PC-9 (cell line): Measurements from ENCODE around the gene OXGR1.

Experiments
- EZH2 ChIP-seq: fragments of 200-600 bp; sonication (generic); IDR thresholded peaks from 2 replicates; pipeline ENCODE4 v1.8.0; 2017; ENCODE audit warnings: antibody characterized with exemption, low read depth
- TF ChIP-seq, protein P1 (sequence below): fragments of 200-600 bp; sonication (generic); conservative IDR thresholded peaks from 2 replicates; pipeline ENCODE4 v1.6.1; 2017; ENCODE audit warnings: mixed run types, antibody characterized with exemption, mild to moderate bottlenecking, moderate library complexity

DNA sequence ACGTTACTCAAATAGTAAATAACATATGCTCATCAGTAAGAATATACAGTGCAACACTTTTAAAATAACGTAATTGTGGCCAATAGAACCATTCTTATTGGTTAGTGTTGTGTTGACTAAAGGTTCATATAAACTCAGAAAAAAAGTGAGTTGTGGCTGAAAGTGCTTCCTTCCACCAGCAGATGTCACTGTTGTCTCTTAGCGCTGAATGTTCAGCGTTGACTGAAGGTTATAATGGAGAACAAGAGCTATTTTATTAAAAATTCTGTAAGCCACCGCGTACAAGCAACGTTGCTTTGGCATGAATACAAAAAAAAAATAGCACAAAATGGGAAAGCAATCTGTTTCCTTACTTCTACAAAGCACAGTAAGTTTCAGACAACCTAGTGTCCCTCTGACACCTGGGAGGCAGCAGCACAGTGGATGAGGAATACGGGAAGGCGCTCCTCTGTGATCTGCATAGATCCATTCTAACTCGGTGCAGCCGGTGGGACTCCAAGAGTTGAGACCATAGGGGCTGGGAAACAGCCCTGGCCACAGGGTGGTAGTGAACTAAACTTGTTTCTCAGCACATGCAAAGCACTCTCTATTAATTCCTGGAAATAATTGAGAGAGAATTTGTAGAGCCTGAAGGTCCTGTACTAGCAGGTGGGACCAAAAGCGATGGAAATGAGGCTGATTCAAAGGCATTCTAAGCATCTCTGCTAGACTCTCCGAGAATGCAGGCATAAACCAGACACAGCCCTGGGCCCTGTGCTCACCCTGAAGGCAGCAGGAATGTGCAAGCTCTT is 23.9 kb upstream of the OXGR1 start:
- TF ChIP-seq, protein P1, sequence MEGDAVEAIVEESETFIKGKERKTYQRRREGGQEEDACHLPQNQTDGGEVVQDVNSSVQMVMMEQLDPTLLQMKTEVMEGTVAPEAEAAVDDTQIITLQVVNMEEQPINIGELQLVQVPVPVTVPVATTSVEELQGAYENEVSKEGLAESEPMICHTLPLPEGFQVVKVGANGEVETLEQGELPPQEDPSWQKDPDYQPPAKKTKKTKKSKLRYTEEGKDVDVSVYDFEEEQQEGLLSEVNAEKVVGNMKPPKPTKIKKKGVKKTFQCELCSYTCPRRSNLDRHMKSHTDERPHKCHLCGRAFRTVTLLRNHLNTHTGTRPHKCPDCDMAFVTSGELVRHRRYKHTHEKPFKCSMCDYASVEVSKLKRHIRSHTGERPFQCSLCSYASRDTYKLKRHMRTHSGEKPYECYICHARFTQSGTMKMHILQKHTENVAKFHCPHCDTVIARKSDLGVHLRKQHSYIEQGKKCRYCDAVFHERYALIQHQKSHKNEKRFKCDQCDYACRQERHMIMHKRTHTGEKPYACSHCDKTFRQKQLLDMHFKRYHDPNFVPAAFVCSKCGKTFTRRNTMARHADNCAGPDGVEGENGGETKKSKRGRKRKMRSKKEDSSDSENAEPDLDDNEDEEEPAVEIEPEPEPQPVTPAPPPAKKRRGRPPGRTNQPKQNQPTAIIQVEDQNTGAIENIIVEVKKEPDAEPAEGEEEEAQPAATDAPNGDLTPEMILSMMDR, result peak; percentile 93
- no peak for TF ChIP-seq EZH2
